Pulmonary artery endothelial cell (primary cell): ENCODE measurements around the gene AGMAT. TPM values are rescaled to one million over a fixed set of nuclear protein-coding genes. Genes with fewer than 3 reads are reported as not detected.

Experiments
- DNase-seq: peaks from one replicate; pipeline ENCODE4 v3.0.0-alpha.2; 2011; ENCODE audit warnings: low read depth, low spot score
- total RNA-seq: library from RNA; depleted of rRNA; stranded (reverse); fragments of >200 nt; gene quantifications from 2 replicates; pipeline ENCODE4 v1.2.3, GENCODE V29; 2014

The AGMAT gene
- total RNA-seq, 1 donor from 2014 or later, result 1.4 TPM

DNA sequence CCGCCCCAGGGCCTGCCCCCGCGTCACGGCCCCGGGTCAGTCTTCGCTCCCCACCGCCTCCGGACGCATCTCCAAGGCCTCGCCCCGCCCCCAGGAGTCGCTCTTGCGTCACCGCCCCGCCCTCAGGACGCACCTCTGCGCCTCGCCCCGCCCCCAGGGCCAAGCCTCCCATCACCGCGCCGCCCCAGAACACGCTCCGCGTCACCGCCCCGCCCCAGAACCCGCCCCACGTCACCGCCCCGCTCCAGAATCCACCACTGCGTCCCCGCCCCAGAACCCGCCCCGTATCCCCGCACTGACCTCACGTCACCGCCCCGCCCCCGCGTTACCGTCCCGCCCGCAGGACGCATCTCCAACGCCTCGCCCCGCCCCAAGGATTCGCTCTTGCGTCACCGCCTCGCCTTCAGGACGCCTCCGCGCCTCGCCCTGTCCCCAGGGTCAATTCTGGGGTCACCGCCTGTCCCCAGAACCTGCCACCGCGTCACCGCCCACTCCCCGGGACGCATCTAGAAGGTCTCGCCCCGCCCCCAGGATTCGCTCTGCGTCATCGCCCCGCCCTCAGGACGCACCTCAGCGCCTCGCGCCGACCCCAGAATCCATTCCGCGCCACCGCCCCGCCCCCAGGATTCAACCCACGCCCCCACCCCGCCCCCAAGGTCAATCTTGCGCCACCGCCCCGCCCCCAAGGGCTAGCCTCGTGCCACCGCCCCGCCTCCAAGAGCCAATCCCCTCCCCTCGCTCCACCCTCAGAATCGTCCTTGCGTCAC is 60.4 kb downstream of the AGMAT start:
- DNase-seq, result peak; percentile 87

DNA sequence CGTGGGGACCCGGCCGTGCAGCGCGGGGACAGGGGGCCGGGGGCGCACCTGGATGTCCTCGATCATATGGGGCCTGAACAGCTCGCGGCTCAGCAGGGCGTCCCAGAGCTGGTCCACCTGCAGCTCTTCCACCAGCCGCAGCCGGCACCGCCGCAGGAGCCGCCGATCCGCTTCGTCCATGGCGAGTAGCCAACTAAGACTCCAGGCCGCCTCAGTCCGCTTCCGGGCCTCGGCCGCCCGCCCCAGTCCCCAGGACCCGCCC is 60.9 kb downstream of the AGMAT start, which contains the start of gene CASP9:
CASP9 (minus strand) TSS at position 195 of the 262 bp plus-strand sequence; CDS start at position 180, 15 bp downstream.
- DNase-seq, result no peak

DNA sequence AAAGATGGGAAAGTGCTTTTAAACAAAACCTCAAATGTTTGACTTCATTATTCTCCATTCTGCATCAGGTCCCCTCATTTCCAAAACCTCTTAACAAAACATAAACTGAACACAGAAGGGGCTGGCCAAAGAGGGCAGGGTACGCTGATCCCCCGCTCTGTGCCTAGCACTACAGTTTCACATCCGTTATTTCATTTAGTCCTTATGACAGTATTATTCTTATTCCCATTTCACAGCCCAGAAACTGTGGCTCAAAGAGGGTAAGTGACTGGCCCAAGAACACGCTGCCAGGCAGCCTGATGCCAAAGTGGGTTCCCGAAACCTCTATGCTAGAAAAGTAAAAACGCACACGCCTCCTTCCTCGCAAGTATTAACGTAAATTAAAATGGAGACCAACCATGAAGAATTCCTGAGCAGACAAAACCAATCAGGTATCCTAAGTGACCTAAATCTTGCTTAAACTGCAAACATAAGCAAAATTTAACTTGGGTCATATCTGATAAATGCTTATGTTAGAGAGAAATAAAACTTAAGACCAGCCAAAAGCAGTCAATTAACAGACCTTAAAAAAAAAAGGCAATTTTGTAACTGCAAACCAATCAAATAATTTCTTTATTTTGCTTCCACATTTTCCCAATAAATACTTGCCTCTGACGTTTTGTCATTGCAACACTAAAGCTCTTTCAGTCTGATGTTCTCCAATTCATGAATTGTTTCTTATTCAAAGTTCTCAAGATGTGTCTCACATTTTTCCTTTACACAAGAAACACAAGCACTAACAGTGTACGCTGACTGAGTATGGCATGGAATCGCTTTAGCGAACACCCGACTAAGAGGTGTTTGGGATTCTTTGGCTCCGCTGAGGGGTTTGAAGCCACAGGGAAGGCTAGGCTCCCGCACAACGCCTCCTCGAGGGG is 61.5 kb downstream of the AGMAT start:
- no peak for DNase-seq

DNA sequence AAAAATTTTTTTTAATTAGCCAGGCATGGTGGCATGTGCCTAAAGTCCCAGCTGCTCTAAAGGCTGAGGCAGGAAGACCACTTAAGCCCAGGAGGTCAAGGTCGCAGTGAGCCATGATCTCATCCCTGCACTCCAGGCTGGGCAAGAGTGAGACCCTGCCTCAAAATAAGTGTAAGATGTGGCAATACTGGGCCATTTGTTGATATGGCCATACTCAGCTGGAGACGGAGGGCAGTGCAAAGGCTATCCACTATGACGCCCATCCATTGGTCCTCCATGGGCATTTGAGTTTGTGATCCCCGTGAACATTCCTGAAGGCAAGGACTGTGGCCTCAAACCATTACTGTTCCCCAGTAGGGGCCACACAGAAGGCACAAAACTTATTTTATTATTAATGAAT is 62.3 kb downstream of the AGMAT start:
- DNase-seq, result no peak

Other genes starting within 250 kb of the AGMAT start
- gene EFHD2, start 175.2 kb downstream of the AGMAT start, total RNA-seq, result 72.2 and 74.3 TPM in 2 replicates
- 0.07 TPM in 1 of 2 replicates, not detected in the other for gene CTRC, start 146.6 kb downstream of the AGMAT start, total RNA-seq
- not detected in 2 replicates for gene CELA2A, start 128.3 kb downstream of the AGMAT start, total RNA-seq
- not detected in 2 replicates for gene CELA2B, start 108.9 kb downstream of the AGMAT start, total RNA-seq
- gene CASP9, start 60.8 kb downstream of the AGMAT start, total RNA-seq, result 4.2 and 6.3 TPM in 2 replicates
- 13.1 and 17.4 TPM in 2 replicates for gene DNAJC16, start 58.2 kb downstream of the AGMAT start, total RNA-seq
- gene DDI2, start 32.4 kb upstream of the AGMAT start, total RNA-seq, result 14.2 and 21.3 TPM in 2 replicates
- gene PLEKHM2, start 99.3 kb upstream of the AGMAT start, total RNA-seq, result 49.8 and 57.6 TPM in 2 replicates
- 0.20 and 0.42 TPM in 2 replicates for gene SLC25A34, start 151.2 kb upstream of the AGMAT start, total RNA-seq
- gene TMEM82, start 157.4 kb upstream of the AGMAT start, total RNA-seq, result not detected in 2 replicates
- gene FBLIM1, start 173.7 kb upstream of the AGMAT start, total RNA-seq, result 311 and 321 TPM in 2 replicates
- gene UQCRHL, start 222.6 kb upstream of the AGMAT start, total RNA-seq, result 2.4 and 4.7 TPM in 2 replicates